GM18868 (cell line): ENCODE data around the gene SLC47A2.

Experiments
- ATAC-seq: cut with Tn5 transposase; IDR thresholded peaks from one replicate; pipeline ENCODE4 v1.9.1; 2021; ENCODE audit warnings: mild to moderate bottlenecking, moderate library complexity; ENCODE audit not compliant: unreplicated experiment

SLC47A2 gene

GRCh38 chr17:19646788-19647696 is 69.3 kb downstream of the SLC47A2 start:
- no peak for ATAC-seq

DNA sequence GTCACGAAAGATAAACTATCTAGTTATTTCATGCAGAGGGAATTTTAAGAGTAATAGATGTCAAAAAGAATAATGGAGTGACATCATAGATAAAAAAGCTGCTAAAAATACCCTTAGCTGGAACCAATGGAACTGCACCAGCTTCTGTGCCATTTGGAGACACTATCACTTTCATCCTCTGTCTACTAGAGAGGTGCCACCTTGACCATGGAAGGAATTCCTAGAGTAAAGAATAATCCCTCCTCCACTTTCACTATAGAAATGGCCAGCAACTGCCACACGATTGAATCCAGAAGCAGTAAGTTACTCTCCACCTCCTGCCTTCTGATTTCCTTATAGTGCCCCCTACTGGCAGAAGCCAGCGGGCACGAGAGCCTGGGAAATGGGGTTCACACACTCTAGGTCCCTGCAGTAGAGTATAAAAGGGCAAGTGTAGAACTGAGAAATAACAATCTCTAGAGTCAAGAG is 70.6 kb downstream of the SLC47A2 start:
- ATAC-seq, result no peak

- ATAC-seq, result no peak
Measured at GRCh38 chr17:19644493-19645210, 71.7 kb downstream of the SLC47A2 start.

GRCh38 chr17:19642373-19642893 is 74.0 kb downstream of the SLC47A2 start:
- ATAC-seq, result no peak

GRCh38 chr17:19641687-19642372 is 74.6 kb downstream of the SLC47A2 start:
- no peak for ATAC-seq

- no peak for ATAC-seq
Measured at GRCh38 chr17:19631905-19632304, 84.5 kb downstream of the SLC47A2 start.

DNA sequence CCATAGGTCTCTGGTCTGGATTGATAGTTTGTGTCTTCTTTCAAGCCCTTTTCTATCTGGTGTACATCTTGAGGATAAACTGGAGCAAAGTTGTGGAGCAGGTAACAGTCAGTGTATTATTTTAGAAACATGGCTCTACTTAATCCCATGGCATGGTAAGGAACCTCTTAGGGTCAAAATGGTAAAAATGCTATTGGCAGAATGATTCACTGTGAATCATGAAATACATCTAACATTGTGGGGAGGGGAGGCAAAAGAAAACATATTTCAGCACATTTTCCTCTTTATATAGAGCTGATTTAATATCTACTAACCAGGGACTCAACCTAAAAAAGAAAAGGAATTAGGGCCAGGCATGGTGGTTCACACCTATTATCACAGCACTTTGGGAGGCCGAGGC is 85.7 kb downstream of the SLC47A2 start:
- ATAC-seq, result no peak

GRCh38 chr17:19630035-19630434 is 86.3 kb downstream of the SLC47A2 start:
- ATAC-seq, result no peak

GRCh38 chr17:19629449-19629848 is 86.9 kb downstream of the SLC47A2 start:
- no peak for ATAC-seq
